ENCODE results near the gene GJB4. TPM values are rescaled to one million over a fixed set of nuclear protein-coding genes. Genes with fewer than 3 reads are reported as not detected.

Gene GJB4
- total RNA-seq, 1 donor = not detected

DNA sequence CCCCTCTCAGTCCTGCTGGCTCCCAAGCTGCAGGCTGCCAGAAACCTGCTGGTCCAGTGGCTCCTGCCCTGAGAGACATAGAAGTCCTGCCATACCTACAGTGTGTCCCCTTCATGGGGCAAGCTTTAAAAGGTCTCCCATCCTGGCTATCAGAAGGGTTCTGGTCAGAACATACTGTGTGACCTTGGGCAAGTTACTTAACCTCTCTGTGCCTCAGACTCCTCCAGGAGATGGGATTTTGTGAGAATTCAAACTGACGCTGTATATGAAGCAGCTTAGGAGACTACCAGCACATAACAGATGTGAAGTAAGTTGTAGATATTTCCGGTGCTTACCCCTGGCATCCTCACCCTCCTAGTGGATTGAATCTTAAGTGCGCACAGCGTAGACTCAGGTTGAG lies 13.4 kb upstream of the GJB4 start:
- DNase-seq (ENCODE audit: low read depth) = no peak
- TF ChIP-seq, protein P1, sequence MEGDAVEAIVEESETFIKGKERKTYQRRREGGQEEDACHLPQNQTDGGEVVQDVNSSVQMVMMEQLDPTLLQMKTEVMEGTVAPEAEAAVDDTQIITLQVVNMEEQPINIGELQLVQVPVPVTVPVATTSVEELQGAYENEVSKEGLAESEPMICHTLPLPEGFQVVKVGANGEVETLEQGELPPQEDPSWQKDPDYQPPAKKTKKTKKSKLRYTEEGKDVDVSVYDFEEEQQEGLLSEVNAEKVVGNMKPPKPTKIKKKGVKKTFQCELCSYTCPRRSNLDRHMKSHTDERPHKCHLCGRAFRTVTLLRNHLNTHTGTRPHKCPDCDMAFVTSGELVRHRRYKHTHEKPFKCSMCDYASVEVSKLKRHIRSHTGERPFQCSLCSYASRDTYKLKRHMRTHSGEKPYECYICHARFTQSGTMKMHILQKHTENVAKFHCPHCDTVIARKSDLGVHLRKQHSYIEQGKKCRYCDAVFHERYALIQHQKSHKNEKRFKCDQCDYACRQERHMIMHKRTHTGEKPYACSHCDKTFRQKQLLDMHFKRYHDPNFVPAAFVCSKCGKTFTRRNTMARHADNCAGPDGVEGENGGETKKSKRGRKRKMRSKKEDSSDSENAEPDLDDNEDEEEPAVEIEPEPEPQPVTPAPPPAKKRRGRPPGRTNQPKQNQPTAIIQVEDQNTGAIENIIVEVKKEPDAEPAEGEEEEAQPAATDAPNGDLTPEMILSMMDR (IDR thresholded peaks at IDR 0.05; ENCODE audit: insufficient read depth, low read length) = no peak
- no peak overlapping the region for H3K4me3 ChIP-seq (ENCODE audit: low read depth, low read length)

DNA sequence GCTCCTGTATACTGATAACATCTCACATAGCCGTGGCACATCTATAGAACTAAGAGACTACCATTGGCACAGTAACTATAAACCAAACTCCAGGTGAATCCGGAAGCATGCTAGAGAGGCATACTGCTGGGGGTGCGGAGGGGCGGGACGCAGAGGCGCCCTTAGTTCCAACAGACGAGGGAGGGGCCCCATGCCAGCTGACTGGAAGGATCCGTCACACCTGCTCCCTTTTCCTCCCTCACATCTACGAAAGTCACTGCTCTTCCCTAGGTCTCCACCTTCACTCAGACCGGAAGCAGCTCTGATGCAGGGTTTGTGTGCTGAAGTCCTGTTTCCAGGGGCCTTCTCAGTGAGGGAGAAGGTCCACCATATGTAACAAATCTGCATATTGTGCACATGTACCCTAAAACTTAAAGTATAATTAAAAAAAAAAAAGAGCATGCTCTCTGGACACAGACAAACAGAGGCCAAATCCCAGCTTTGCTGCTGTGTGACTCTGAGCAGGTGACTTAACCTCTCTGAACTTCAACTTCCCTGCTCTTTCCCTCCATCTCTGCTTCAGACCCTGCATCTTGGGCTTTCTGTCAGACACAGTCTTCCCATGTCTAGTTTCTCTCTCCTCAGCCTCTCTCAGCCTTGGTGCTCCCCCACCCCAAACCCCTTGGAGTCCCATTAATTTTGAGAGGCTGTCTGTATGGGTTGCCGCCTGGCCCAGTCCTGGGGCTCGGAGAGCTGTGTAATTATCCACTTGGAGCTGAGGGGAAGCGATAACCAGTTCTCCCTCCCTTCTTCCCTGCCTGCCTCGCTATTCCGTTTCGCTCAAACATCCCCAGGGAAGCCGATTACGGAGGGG lies 12.5 kb upstream of the GJB4 start:
- DNase-seq (ENCODE audit: low read depth) = no peak
- H3K4me3 ChIP-seq (ENCODE audit: low read depth, low read length) = no peak overlapping the region
- TF ChIP-seq, protein P1 (IDR thresholded peaks at IDR 0.05; ENCODE audit: insufficient read depth, low read length) = no peak

DNA sequence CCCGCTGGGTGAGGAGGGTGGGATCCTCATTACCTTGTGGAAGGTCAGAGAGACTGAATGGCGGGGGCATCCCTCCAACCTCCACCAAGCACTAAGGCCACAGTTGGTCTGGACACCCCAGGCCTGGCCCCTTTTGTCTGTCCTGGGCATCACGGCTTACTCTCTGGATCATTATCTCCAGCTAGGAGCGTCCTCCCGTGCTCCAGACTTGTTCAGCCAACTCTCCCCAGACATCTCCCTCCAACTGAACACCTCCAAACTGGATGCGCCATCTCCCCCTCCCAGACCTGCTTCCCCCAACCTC lies 11.9 kb upstream of the GJB4 start:
- TF ChIP-seq, protein P1 (IDR thresholded peaks at IDR 0.05; ENCODE audit: insufficient read depth, low read length) = no peak
- no peak overlapping the region for H3K4me3 ChIP-seq (ENCODE audit: low read depth, low read length)

DNA sequence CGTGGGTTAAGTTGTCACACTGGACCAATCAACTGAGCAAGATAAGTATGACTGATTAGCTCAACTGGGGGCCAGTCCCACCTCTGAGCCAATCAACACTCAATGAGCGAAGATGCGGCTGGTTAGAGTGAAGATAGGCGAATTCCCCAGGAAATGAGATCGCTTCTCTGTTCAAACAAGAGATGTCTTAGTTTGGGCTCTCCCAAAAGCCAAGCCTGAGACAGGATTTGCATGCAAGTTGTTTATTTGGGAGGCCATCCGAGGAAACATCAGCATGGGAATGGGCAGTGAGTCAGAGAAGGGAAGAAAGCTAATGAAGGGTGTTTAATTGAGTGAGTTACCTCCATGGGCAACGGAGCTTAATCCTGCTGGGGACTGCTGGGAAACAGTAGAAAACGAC lies 9.5 kb upstream of the GJB4 start:
- TF ChIP-seq, protein P1 (IDR thresholded peaks at IDR 0.05; ENCODE audit: insufficient read depth, low read length) = no peak
- DNase-seq (ENCODE audit: low read depth) = no peak
- H3K4me3 ChIP-seq (ENCODE audit: low read depth, low read length) = no peak overlapping the region

More for the DNA sequence above, 11.9 kb upstream of the GJB4 start:
- no peak for DNase-seq (ENCODE audit: low read depth)

DNA sequence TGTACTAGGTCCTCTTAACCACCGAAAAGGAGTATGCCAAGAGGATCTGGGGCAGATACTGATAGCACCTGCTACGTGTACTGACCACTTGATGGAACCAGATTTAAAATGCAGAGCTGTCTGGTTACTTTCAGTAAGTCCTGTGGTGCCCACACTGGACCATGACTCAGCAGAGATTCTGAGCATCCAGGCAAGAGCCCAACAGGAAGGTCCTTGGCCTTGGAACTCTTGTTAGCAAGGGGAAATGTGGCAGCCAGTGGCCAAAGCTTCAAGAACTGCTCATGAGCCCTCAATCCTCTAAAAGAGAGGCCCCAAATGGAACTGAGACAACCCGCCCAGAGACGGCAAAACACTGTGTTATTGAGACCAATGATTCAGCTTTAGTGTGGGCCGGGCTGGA lies 8.9 kb upstream of the GJB4 start:
- peak; percentile 25 for DNase-seq (ENCODE audit: low read depth)

DNA sequence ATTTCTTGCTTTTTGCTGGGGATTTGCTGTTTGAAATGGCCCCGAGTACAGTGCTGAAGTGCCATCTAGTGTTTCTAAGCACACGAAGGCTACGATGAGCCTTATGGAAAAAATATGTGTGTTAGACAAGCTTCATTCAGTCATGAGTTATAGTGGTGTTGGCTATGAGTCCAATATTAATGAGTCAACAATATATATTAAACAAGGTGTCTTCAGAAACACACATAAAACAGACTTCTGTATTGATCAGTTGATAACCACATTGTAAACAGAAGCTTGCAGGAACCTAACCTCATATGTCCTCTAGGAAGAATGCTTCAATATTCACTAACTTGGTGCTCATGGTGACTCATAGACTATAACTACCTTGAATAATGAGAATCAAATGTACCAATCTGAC lies 6.4 kb upstream of the GJB4 start:
- no peak for DNase-seq (ENCODE audit: low read depth)
- TF ChIP-seq, protein P1 (IDR thresholded peaks at IDR 0.05; ENCODE audit: insufficient read depth, low read length) = no peak
- no peak overlapping the region for H3K4me3 ChIP-seq (ENCODE audit: low read depth, low read length)

More for the DNA sequence above, 8.9 kb upstream of the GJB4 start:
- TF ChIP-seq, protein P1 (IDR thresholded peaks at IDR 0.05; ENCODE audit: insufficient read depth, low read length) = no peak
- no peak overlapping the region for H3K4me3 ChIP-seq (ENCODE audit: low read depth, low read length)
